Measurements from ENCODE around the gene ZMIZ2. TPM values are rescaled to one million over a fixed set of nuclear protein-coding genes. Genes with fewer than 3 reads are reported as not detected.
A peak's percentile ranks its signal among the peaks of the same experiment; 100 is the strongest.

ZMIZ2 gene
- total RNA-seq, 4 donors from 2014 or later, result 43.1 to 57.7 (median 49.8) TPM

GRCh38 chr7:44766416-44766801 lies 17.8 kb downstream of the ZMIZ2 start:
- Histone ChIP-seq H3K36me3 (peaks cover 61 to 64% of the 10 kb centered on the region in 2 donors), H3K9me3 (no peaks in the 10 kb centered on the region), H3K4me1 (peaks cover 12 to 32% of the 10 kb centered on the region in 2 donors), H3K27me3 (no peaks in the 10 kb centered on the region), H3K27ac (no peak overlapping the region), H3K4me3 (replicated peaks in 1 of 3) (no peak overlapping the region)
- intact Hi-C loops (cut with DNase I), result no loop called here
- 99 to 100% methylated on average over 9 to 11 of the region's 11 CpGs for WGBS, 2 donors
- TF ChIP-seq POLR2A (IDR thresholded peaks at IDR 0.05) (no peak), CTCF (IDR thresholded peaks at IDR 0.05) (no peak)
- no peak for DNase-seq

GRCh38 chr7:44767134-44767911 lies 18.7 kb downstream of the ZMIZ2 start:
- intact Hi-C loops (cut with DNase I), result no loop called here
- WGBS, 2 donors, result 83% methylated on average over 8 to 16 of the region's 19 CpGs
- DNase-seq, result no peak
- Histone ChIP-seq H3K36me3 (peaks cover 52 to 55% of the 10 kb centered on the region in 2 donors), H3K4me1 (peaks cover 12 to 35% of the 10 kb centered on the region in 2 donors), H3K27ac (peak overlapping the region in 2 of 3 donors; percentile 27 to 54), H3K4me3 (replicated peaks in 1 of 3) (no peak overlapping the region), H3K27me3 (no peaks in the 10 kb centered on the region), H3K9me3 (no peaks in the 10 kb centered on the region)
- TF ChIP-seq CTCF (IDR thresholded peaks at IDR 0.05), result no peak
- no peak for TF ChIP-seq POLR2A (IDR thresholded peaks at IDR 0.05)

- Histone ChIP-seq H3K27ac (peak overlapping the region; percentile 21 to 54 (median 27)), H3K9me3 (no peaks in the 10 kb centered on the region), H3K4me3 (replicated peaks in 1 of 3) (no peak overlapping the region), H3K27me3 (no peaks in the 10 kb centered on the region), H3K4me1 (peaks cover 12 to 35% of the 10 kb centered on the region in 2 donors), H3K36me3 (peaks cover 46 to 47% of the 10 kb centered on the region in 2 donors)
- DNase-seq, result peak; percentile 62 to 74
- WGBS, 2 donors, result 40 to 56% methylated on average over 5 to 12 of the region's 12 CpGs
- intact Hi-C loops (cut with DNase I), result no loop called here
- TF ChIP-seq POLR2A (IDR thresholded peaks at IDR 0.05), result no peak
Observed at GRCh38 chr7:44767912-44768627, 19.4 kb downstream of the ZMIZ2 start.

GRCh38 chr7:44768628-44769371 lies 20.2 kb downstream of the ZMIZ2 start:
- no peak overlapping the region for H3K4me3 ChIP-seq (replicated peaks in 1 of 3)

More at GRCh38 chr7:44768628-44769371, 20.2 kb downstream of the ZMIZ2 start:
- H3K9me3 ChIP-seq, result no peaks in the 10 kb centered on the region
- H3K36me3 ChIP-seq, result peaks cover 39 to 40% of the 10 kb centered on the region in 2 donors
- TF ChIP-seq POLR2A (IDR thresholded peaks at IDR 0.05) (peak in 1 of 2 donors; percentile 7), CTCF (IDR thresholded peaks at IDR 0.05) (no peak)
- 51 to 59% methylated on average over 8 to 11 of the region's 11 CpGs for WGBS, 2 donors
- no peak for DNase-seq
- peaks cover 12 to 35% of the 10 kb centered on the region in 2 donors for H3K4me1 ChIP-seq
- intact Hi-C loops (cut with DNase I), result no loop called here
- H3K27me3 ChIP-seq, result no peaks in the 10 kb centered on the region
- peak overlapping the region in 1 of 3 donors; percentile 54 for H3K27ac ChIP-seq

All from thyroid gland (tissue), 4 donors.